ENCODE results near the gene SNRNP27.

DNA sequence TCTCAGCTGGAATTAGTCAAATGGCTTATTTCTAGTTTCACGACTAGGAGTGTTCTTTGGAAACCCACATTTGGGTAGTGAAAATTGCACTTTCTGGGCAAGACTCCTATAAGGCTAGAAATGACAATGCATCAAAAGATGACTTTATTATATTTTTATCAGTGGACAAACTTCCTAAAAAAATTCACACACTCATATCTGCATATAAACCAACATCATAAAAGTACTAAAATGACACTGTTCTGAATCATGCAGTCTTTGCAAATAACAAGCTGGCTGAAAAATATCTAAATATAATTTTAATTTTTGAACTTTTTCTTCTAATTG lies 38.8 kb downstream of the SNRNP27 start:
- TF ChIP-seq, protein P1, sequence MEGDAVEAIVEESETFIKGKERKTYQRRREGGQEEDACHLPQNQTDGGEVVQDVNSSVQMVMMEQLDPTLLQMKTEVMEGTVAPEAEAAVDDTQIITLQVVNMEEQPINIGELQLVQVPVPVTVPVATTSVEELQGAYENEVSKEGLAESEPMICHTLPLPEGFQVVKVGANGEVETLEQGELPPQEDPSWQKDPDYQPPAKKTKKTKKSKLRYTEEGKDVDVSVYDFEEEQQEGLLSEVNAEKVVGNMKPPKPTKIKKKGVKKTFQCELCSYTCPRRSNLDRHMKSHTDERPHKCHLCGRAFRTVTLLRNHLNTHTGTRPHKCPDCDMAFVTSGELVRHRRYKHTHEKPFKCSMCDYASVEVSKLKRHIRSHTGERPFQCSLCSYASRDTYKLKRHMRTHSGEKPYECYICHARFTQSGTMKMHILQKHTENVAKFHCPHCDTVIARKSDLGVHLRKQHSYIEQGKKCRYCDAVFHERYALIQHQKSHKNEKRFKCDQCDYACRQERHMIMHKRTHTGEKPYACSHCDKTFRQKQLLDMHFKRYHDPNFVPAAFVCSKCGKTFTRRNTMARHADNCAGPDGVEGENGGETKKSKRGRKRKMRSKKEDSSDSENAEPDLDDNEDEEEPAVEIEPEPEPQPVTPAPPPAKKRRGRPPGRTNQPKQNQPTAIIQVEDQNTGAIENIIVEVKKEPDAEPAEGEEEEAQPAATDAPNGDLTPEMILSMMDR (IDR thresholded peaks at IDR 0.05): no peak
- no peak for TF ChIP-seq ZFX (IDR thresholded peaks at IDR 0.05; ENCODE audit: borderline replicate concordance)
